Vagina (tissue), 2 donors: ENCODE results near the gene PSMC3IP.

ENCODE experiments used
- POLR2A ChIP-seq, 2 donors: fragments of 450-650 bp; IDR thresholded peaks; one replicate each; pipeline ENCODE4 v1.6.1; 2017; ENCODE audit warnings: antibody characterized with exemption in 2 of 2, mild to moderate bottlenecking in 2 of 2, moderate library complexity in 2 of 2
- POLR2AphosphoS5 ChIP-seq, 2 donors: sonication (generic); formaldehyde crosslinking; IDR thresholded peaks; one replicate each; pipeline ENCODE4 v1.9.0; 2017; ENCODE audit warnings: antibody characterized with exemption in 2 of 2, mild to moderate bottlenecking in 2 of 2, low read depth in 1 of 2; ENCODE audit not compliant: insufficient read depth in 1 of 2
- TF ChIP-seq, protein P1 (sequence below), 3 experiments: fragments of 450-650 bp in 2 of 3; fragments of 200-600 bp in 1 of 3; sonication (generic) in 1 of 3; IDR thresholded peaks; one replicate each; pipeline ENCODE4 v1.5.1; 2017 to 2019; ENCODE audit warnings: antibody characterized with exemption in 3 of 3, mild to moderate bottlenecking in 2 of 3, moderate library complexity in 2 of 3

DNA sequence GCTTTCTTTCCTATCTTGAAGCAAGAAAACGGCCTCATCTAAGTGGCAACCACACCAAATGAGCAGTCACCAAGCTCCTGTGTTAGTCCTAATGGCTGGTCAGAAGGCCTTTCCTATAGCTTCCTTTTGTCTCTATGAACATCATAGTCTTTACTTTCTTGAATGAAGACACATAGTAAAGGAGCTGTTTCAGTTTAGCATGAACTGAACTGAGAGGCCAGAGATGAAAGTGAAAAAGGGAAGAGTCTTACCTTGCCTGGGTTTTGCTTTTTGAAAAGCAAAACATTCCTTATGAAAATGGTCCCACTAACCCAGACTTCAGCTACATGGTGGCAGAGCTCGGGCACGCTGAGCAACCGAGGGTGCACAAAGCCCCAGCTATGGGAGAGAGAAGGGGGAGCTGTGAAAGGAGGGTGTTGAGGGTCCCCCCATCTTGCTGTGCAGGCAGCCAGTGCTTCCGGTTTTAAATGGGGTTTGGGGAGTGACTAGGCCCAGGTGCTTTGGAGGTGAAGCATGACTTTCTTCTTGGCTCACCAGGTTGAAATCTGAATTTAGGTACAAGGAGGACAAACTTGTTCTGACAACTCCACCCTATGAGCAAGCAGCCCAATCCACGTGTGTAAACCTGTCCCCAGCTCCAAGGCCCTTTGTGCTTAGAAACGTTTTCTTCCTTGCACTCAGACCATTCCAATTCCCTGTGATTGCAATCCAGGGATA lies 9.1 kb upstream of the PSMC3IP start:
- TF ChIP-seq, protein P1, sequence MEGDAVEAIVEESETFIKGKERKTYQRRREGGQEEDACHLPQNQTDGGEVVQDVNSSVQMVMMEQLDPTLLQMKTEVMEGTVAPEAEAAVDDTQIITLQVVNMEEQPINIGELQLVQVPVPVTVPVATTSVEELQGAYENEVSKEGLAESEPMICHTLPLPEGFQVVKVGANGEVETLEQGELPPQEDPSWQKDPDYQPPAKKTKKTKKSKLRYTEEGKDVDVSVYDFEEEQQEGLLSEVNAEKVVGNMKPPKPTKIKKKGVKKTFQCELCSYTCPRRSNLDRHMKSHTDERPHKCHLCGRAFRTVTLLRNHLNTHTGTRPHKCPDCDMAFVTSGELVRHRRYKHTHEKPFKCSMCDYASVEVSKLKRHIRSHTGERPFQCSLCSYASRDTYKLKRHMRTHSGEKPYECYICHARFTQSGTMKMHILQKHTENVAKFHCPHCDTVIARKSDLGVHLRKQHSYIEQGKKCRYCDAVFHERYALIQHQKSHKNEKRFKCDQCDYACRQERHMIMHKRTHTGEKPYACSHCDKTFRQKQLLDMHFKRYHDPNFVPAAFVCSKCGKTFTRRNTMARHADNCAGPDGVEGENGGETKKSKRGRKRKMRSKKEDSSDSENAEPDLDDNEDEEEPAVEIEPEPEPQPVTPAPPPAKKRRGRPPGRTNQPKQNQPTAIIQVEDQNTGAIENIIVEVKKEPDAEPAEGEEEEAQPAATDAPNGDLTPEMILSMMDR (IDR thresholded peaks at IDR 0.05): no peak
- no peak for TF ChIP-seq POLR2A (IDR thresholded peaks at IDR 0.05)
- TF ChIP-seq POLR2AphosphoS5 (IDR thresholded peaks at IDR 0.05; ENCODE audit: insufficient read depth in 1 of 2, low read depth in 1 of 2): peak in 1 of 2 donors; percentile 60
